HepG2 (cell line): Measurements from ENCODE around the gene CPB1. TPM values are rescaled to one million over a fixed set of nuclear protein-coding genes. Genes with fewer than 3 reads are reported as not detected.

ENCODE experiments used
- ATAC-seq: fragments of 200-7000 bp; cut with Tn5 transposase; 3 replicates; pipeline ENCODE4 v1.9.1; 2020; ENCODE audit warnings: mild to moderate bottlenecking, moderate library complexity
- BruUV-seq: library from RNA; stranded (reverse); fragments of 400-500 nt; replicated peaks from 2 replicates; lab custom pipeline; 2021; lab: Mats Ljungman, UMichigan
- CTCF ChIA-PET: fragments of 300-600 bp; formaldehyde crosslinking; extraction: SDS; loops from one replicate; lab custom pipeline; 2021; ENCODE audit warnings: low total read pairs, inconsistent platforms, low intra/inter-chr PET ratio; lab: Yijun Ruan, JAX
- POLR2A ChIA-PET: fragments of 350-600 bp; sonication (Branson Sonifier 250); formaldehyde crosslinking; loops from one replicate; lab custom pipeline; 2020; ENCODE audit warnings: antibody characterized with exemption, inconsistent platforms; lab: Yijun Ruan, JAX
- DNase-seq: peaks from one replicate; pipeline ENCODE4 v3.0.0-alpha.2; 2015; ENCODE audit warnings: low spot score
- FAIRE-seq: peaks from 3 replicates; lab custom pipeline; 2011; peaks lifted over from hg19 to GRCh38; lab: Jason Lieb, UNC
- H2AFZ ChIP-seq: one replicate; pipeline ENCODE4 v1.6.1; 2011; ENCODE audit warnings: low read length, inconsistent platforms
- H3K27ac ChIP-seq: fragments of 300-600 bp; 3 replicates; pipeline ENCODE4 v1.8.0; 2011; ENCODE audit warnings: mixed run types, mild to moderate bottlenecking, mixed read lengths, low read length, inconsistent platforms; ENCODE audit not compliant: insufficient read depth; ENCODE audit errors: extremely low read length
- H3K27me3 ChIP-seq, 2 experiments: fragments of 200-600 bp in 1 of 2; 2 replicates in 1 of 2; 3 replicates in 1 of 2; pipeline versions ENCODE4 v1.6.0 to v1.8.0; 2011; ENCODE audit warnings: low read length in 2 of 2, mild to moderate bottlenecking in 2 of 2, moderate library complexity in 2 of 2, inconsistent platforms in 1 of 2; ENCODE audit not compliant: insufficient read depth in 2 of 2, control insufficient read depth in 1 of 2
- H3K36me3 ChIP-seq, 2 experiments: fragments of 200-600 bp in 1 of 2; replicated peaks in 1 of 2; 2 replicates in 1 of 2; 3 replicates in 1 of 2; pipeline versions ENCODE4 v1.5.1 to v1.8.0; 2011; ENCODE audit warnings: low read length in 2 of 2, inconsistent platforms in 1 of 2; ENCODE audit not compliant: insufficient read depth in 2 of 2, control insufficient read depth in 1 of 2
- H3K4me1 ChIP-seq: 2 replicates; pipeline ENCODE4 v1.5.1; 2012; ENCODE audit warnings: low read length, inconsistent platforms; ENCODE audit not compliant: insufficient read depth
- H3K4me2 ChIP-seq: 2 replicates; pipeline ENCODE4 v1.6.0; 2011; ENCODE audit warnings: low read depth, low read length, inconsistent platforms
- H3K4me3 ChIP-seq, 3 experiments: fragments of 200-600 bp in 1 of 3; sonication (generic), shearing (Covaris generic) in 1 of 3; replicated peaks in 1 of 3; 2 replicates each; pipeline ENCODE4 v1.5.1; 2011 to 2016; ENCODE audit warnings: low read length in 3 of 3, inconsistent platforms in 2 of 3, low read depth in 2 of 3, mild to moderate bottlenecking in 2 of 3, control low read depth in 1 of 3, mixed read lengths in 1 of 3; ENCODE audit not compliant: insufficient read depth in 1 of 3
- H3K79me2 ChIP-seq: one replicate; pipeline ENCODE4 v1.6.1; 2011; ENCODE audit warnings: low read length, inconsistent platforms; ENCODE audit not compliant: insufficient read depth
- H3K9ac ChIP-seq: 2 replicates; pipeline ENCODE4 v1.6.0; 2011; ENCODE audit warnings: mild to moderate bottlenecking, low read depth, low read length, inconsistent platforms; ENCODE audit not compliant: insufficient read depth
- H3K9me3 ChIP-seq: 2 replicates; pipeline ENCODE4 v1.5.1; 2012; ENCODE audit warnings: mild to moderate bottlenecking, low read length
- H4K20me1 ChIP-seq: 2 replicates; pipeline ENCODE4 v1.6.0; 2011; ENCODE audit warnings: inconsistent platforms, mild to moderate bottlenecking, low read length, moderate library complexity; ENCODE audit not compliant: insufficient read depth
- BCL6 ChIP-seq: IDR thresholded peaks from 2 replicates; pipeline ENCODE4 v1.6.1; 2016; ENCODE audit warnings: missing genetic modification reagents, missing compliant biosample characterization
- FOXJ3 ChIP-seq: sonication (generic); formaldehyde crosslinking; IDR thresholded peaks from 2 replicates; pipeline ENCODE4 v1.4.0; 2020; ENCODE audit warnings: missing genetic modification reagents, mild to moderate bottlenecking, borderline replicate concordance
- GMEB1 ChIP-seq: sonication (generic); formaldehyde crosslinking; IDR thresholded peaks from 2 replicates; pipeline ENCODE4 v1.5.1; 2020; ENCODE audit warnings: missing genetic modification reagents, mild to moderate bottlenecking, borderline replicate concordance
- IKZF1 ChIP-seq: fragments of 450-650 bp; IDR thresholded peaks from 2 replicates; pipeline ENCODE4 v1.7.1; 2016
- KAT7 ChIP-seq: IDR thresholded peaks from 2 replicates; pipeline ENCODE4 v1.6.1; 2018; ENCODE audit warnings: borderline replicate concordance, missing compliant biosample characterization
- SALL1 ChIP-seq: sonication (generic); formaldehyde crosslinking; IDR thresholded peaks from 2 replicates; pipeline ENCODE4 v1.8.0; 2022; ENCODE audit warnings: mild to moderate bottlenecking, missing genetic modification reagents
- SNAI1 ChIP-seq: sonication (generic); formaldehyde crosslinking; IDR thresholded peaks from 2 replicates; pipeline ENCODE4 v1.5.0; 2020; ENCODE audit warnings: mild to moderate bottlenecking, missing genetic modification reagents, borderline replicate concordance
- TAF15 ChIP-seq: fragments of 200-400 bp; formaldehyde crosslinking; IDR thresholded peaks from one replicate; pipeline ENCODE4 v1.6.1; 2018; ENCODE audit warnings: mild to moderate bottlenecking, low read depth, low read length; ENCODE audit not compliant: poor library complexity, severe bottlenecking
- TBL1XR1 ChIP-seq: fragments of 150-350 bp; IDR thresholded peaks from 2 replicates; pipeline ENCODE4 v1.6.1; 2014; ENCODE audit warnings: borderline replicate concordance, low read length; ENCODE audit not compliant: partially characterized antibody
- ZBTB8A ChIP-seq: sonication (generic); formaldehyde crosslinking; IDR thresholded peaks from 2 replicates; pipeline ENCODE4 v1.4.0; 2020; ENCODE audit warnings: mild to moderate bottlenecking, low read depth, missing genetic modification reagents, borderline replicate concordance
- ZNF180 ChIP-seq: sonication (generic); formaldehyde crosslinking; IDR thresholded peaks from 2 replicates; pipeline ENCODE4 v1.4.0; 2020; ENCODE audit warnings: low read depth, missing genetic modification reagents, borderline replicate concordance
- ZNF367 ChIP-seq: sonication (generic); formaldehyde crosslinking; IDR thresholded peaks from 2 replicates; pipeline ENCODE4 v1.4.0; 2020; ENCODE audit warnings: missing genetic modification reagents, borderline replicate concordance
- ZNF558 ChIP-seq: sonication (generic); formaldehyde crosslinking; IDR thresholded peaks from 2 replicates; pipeline ENCODE4 v1.9.0; 2022; ENCODE audit warnings: mild to moderate bottlenecking, missing genetic modification reagents, borderline replicate concordance
- ZNF570 ChIP-seq: sonication (generic); formaldehyde crosslinking; IDR thresholded peaks from 2 replicates; pipeline ENCODE4 v1.4.0; 2020; ENCODE audit warnings: mild to moderate bottlenecking, missing genetic modification reagents, borderline replicate concordance
- WGBS: methylation state at CpG from one replicate; pipeline ENCODE4 v1.1.6; 2017; ENCODE audit warnings: low lambda C conversion rate; 5-methylcytosine and 5-hydroxymethylcytosine counted together
- in situ Hi-C: cut with HindIII; loops from 2 replicates; pipeline ENCODE4 v1.10.0; 2017; ENCODE audit warnings: low pct_unique_long_range_greater_than_20kb; ENCODE audit not compliant: extremely low pct_ligation_motif_present
- intact Hi-C: fragments of 100-400 bp; cut with micrococcal nuclease; formaldehyde crosslinking; loops from one replicate; pipeline ENCODE4 v1.10.0; 2022; ENCODE audit not compliant: unreplicated experiment
- polyA plus RNA-seq, 8 experiments: library from polyadenylated mRNA; depleted of rRNA in 3 of 8; stranded (reverse) in 7 of 8; unstranded in 1 of 8; fragments of >200 nt; fragmentation: Illumina TruSeq in 4 of 8; extraction: Trizol in 4 of 8; gene quantifications; 2 replicates each; pipeline versions ENCODE4 v1.2.1 to v1.2.3, GENCODE V29; 2011 to 2016; ENCODE audit warnings: low read depth in 4 of 8, missing spikeins in 1 of 8, mixed read lengths in 1 of 8; ENCODE audit not compliant: insufficient read depth in 1 of 8
- total RNA-seq, 5 experiments: library from RNA; depleted of rRNA; stranded (reverse); fragments of >200 nt; fragmentation: Illumina TruSeq; extraction: Trizol; gene quantifications; 2 replicates each; pipeline ENCODE4 v1.2.3, GENCODE V29; 2016; ENCODE audit warnings: low read depth in 1 of 5
- TF ChIP-seq, protein P1 (sequence below): sonication (generic); formaldehyde crosslinking; IDR thresholded peaks from 2 replicates; pipeline ENCODE4 v1.8.0; 2022; ENCODE audit warnings: mild to moderate bottlenecking, missing genetic modification reagents; ENCODE audit not compliant: insufficient replicate concordance
- TF ChIP-seq, protein P2 (sequence below): IDR thresholded peaks from 2 replicates; pipeline ENCODE4 v1.6.1; 2016; ENCODE audit warnings: missing biosample characterization, missing genetic modification reagents, low read depth

Gene CPB1
- total and polyA plus RNA-seq, 2 of the 13 experiments (the other 11 are each of a cell fraction or from before 2014, with no cell fraction given): not detected

GRCh38 chr3:148845756-148846395 lies 18.3 kb downstream of the CPB1 start:
- no peaks in the 10 kb centered on the region; a peak in 1 of 5 replicates for H3K27me3 ChIP-seq
- BruUV-seq: no TSS peak
- DNase-seq (no peak), ATAC-seq (no peak), FAIRE-seq (no peak)
- H4K20me1 ChIP-seq: no peaks in the 10 kb centered on the region
- H2AFZ ChIP-seq: no peak overlapping the region
- intact Hi-C loops (no loop called here), in situ Hi-C loops (no loop called here)
- H3K9ac ChIP-seq: no peak overlapping the region
- no peaks in the 10 kb centered on the region for H3K79me2 ChIP-seq
- no peaks in the 10 kb centered on the region for H3K4me1 ChIP-seq
- no peaks in the 10 kb centered on the region for H3K9me3 ChIP-seq
- H3K4me2 ChIP-seq: no peak overlapping the region
- no peaks in the 10 kb centered on the region for H3K36me3 ChIP-seq
- no peak overlapping the region for H3K4me3 ChIP-seq
- POLR2A ChIA-PET: no interaction called here
- 2% methylated on average over 2 of the region's 2 CpGs for WGBS
- CTCF ChIA-PET: no interaction called here
- no peak overlapping the region for H3K27ac ChIP-seq
- TF ChIP-seq, protein P1, sequence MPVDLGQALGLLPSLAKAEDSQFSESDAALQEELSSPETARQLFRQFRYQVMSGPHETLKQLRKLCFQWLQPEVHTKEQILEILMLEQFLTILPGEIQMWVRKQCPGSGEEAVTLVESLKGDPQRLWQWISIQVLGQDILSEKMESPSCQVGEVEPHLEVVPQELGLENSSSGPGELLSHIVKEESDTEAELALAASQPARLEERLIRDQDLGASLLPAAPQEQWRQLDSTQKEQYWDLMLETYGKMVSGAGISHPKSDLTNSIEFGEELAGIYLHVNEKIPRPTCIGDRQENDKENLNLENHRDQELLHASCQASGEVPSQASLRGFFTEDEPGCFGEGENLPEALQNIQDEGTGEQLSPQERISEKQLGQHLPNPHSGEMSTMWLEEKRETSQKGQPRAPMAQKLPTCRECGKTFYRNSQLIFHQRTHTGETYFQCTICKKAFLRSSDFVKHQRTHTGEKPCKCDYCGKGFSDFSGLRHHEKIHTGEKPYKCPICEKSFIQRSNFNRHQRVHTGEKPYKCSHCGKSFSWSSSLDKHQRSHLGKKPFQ (CRISPR knock-in tag): no peak
- TF ChIP-seq ZBTB8A (CRISPR knock-in tag) (no peak), TAF15 (no peak), KAT7 (CRISPR knock-in tag) (no peak), BCL6 (CRISPR knock-in tag) (no peak), SNAI1 (CRISPR knock-in tag) (no peak), IKZF1 (no peak), TBL1XR1 (no peak), GMEB1 (CRISPR knock-in tag) (no peak), ZNF367 (CRISPR knock-in tag) (no peak), ZNF558 (no peak), FOXJ3 (no peak), SALL1 (no peak), ZNF570 (CRISPR knock-in tag) (no peak), ZNF180 (CRISPR knock-in tag) (no peak)
- TF ChIP-seq, protein P2, sequence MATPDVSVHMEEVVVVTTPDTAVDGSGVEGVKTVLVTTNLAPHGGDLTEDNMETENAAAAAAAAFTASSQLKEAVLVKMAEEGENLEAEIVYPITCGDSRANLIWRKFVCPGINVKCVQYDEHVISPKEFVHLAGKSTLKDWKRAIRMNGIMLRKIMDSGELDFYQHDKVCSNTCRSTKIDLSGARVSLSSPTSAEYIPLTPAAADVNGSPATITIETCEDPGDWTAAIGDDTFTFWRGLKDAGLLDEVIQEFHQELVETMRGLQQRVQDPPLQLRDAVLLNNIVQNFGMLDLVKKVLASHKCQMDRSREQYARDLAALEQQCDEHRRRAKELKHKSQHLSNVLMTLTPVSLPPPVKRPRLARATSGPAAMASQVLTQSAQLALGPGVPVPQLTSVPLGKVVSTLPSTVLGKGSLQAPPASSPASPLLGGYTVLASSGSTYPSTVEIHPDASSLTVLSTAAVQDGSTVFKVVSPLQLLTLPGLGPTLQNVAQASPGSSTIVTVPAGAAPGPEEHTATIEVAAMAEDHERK (CRISPR knock-in tag): no peak
